Activated CD4-positive, CD25-positive, alpha-beta regulatory T cell treated with anti-CD3 and anti-CD28 coated beads, Interleukin-2, amount 50 U/mL, for 24 hours (primary cell): ENCODE results near the gene CCL17.
"Not testable (repeated sequence)": the region's sequence is repeated elsewhere in the genome, so short reads cannot be mapped to it uniquely, and the experiment has no call there.

Experiments
- ATAC-seq, 2 donors: fragments of 150-1000 bp; cut with Tn5 transposase; one replicate each; pipeline ENCODE4 v1.10.0; 2021; ENCODE audit warnings: mild to moderate bottlenecking in 1 of 2, moderate library complexity in 1 of 2

CCL17 gene

DNA sequence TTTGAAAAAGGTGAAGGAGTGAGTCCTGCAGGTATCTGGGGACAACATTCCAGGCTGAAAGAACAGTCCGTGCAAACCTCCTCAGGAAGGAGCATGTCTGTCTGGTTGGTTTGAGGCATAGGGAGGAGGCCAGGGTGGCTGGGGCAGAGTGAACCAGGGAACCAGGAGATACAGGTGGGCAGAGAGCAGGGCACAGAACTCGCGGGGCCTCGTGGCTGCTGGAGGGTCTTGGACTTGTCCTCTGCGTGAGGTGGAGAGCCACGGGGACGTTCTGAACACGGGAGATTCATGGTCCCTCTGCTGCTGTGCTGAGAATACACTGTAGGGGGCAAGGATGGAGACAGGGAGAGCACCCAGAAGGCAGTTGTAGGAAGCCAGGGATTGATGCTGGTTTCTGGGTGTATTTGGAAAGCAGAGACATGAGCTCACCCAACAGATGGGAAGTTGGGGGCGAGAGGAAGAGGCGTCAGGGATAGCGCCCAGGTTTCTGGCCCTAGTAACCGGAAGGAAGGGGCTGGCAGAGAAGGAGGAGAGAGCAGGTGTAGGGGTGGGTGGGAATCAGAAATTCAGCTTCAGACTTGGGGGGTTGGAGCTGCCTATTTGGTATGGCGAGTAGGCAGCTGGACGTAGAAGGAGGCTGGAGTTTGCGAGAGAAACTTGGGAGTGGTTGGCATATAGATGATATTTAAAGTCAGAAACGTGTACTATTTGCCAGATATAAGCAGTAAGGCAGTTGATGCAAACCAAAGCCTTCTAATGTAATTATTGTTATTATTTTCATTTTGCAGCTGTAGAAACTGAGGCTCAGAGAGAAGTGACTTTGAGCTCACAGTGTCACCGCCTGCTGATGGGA lies at the start of gene CCL17:
TSS of gene CCL17 (plus strand) at position 803 of the 853 bp plus-strand sequence. CDS start 9,166 bp downstream, outside the sequence.
- ATAC-seq: no peak

DNA sequence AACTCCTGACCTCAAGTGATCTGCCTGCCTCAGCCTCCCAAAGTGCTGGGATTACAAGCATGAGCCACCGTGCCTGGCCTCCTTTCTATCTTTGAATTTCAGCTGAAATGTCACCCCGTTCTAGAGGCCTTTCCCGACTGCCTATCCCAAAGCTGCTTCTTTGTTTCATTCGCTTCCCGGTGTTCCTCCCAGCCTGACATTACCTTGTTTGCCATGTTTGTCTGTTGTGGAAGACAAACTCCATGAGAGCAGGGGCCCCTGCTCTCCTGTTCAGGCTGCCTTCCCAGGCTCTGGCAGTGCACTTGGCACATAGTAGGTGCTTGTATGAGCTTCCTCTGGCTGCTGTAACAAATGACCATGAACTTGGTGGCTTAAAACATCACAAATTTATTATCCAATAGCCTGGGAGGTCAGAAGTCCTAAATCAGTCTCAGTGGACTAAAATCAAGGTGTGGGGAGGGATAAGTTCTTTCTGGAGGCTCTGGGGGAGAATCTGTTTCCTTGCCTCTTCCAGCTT lies 48.6 kb upstream of the CCL17 start:
- ATAC-seq: no peak

DNA sequence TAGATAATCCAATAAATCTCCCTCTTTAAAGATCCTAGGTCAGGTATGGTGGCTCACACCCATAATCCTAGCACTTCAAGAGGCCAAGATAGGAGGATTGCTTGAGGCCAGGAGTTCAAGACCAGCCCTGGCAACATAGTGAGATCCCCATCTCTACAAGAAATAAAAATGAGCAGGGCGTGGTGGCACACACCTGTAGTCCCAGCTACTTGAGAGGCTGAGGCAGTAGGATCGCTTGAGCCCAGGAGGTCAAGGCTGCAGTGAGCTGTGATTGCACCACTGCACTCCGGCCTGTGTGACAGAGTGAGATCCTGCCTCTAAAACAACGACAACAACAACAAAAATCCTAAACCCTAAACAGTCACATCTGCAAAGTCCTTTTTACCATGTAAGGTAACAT lies 48.0 kb upstream of the CCL17 start:
- no peak for ATAC-seq

DNA sequence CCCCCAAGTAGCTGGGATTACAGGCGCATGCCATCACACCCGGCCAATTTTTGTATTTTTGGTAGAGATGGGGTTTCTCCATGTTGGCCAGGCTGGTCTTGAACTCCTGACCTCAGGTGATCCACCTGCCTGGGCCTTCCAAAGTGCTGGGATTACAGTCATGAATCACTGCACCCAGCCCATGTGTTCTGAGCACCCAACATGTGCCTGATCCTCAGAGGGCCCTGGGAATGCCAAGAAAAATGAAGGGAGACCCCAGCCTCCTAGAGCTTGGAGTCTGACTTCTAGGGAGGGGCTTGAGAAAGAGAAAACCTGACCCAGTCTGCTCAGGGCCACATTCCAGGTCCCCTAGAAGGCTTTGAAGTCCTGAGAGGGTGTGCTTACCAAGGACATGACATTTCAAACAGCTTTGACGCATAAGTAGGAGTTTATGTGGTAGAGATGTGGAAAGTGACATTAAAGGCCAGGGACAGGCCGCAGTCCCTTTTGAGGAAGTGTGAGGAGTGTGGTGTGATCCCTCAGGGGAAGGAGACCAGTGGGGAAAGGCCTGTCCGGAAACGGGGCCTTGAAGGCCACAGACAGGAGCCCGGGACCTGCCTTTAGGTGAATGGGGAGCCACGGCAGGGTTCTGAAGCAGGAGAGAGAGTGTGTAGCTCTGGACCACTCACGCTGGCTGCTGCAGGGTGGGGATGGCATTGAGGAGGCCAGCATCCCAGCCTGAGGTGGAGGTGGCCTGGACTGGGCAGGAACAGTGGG lies 47.1 kb upstream of the CCL17 start:
- peak in 1 of 2 donors; percentile 39 for ATAC-seq

DNA sequence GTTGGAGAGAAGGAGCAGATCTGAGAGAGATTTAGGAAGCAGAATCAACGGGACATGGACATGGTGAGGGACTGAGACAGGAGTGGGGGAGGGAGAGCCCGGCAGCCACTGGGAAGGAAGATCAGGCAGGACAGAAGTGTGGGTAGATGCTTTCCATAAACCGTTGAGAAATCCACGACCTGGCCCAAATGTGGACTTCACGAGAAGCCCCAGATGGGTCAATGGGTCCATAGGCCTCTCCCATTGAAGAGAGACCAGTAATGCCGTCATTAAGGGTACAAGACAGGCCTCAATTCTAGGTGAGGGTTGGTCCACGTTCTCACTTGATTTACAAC lies 46.5 kb upstream of the CCL17 start:
- ATAC-seq: no peak

DNA sequence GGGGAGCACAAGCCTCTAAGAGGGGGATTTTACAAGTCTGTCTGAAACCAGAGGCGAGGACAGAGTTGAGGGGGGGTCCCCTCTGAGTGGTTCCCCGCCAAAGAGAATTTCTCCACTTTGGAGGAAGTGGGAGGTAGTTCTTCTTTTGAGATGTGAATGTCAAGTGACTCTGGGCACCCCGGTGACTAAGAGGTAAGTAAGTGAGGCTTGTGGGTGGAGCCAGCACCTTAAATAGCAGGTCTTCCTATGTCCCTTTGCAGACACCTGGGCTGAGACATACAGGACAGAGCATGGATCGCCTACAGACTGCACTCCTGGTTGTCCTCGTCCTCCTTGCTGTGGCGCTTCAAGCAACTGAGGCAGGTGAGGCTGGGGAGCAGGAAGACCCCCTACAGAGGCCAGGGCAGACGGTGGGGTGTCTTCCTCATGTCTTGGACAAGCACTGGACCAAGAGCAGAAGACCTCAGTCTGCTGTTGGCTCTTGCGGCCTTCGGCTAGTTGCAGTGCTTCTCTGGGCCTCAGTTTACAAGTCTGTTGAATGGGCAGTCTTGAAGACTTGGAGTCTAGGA lies 46.0 kb upstream of the CCL17 start, which contains the start of gene CCL22:
TSS of gene CCL22 (plus strand) at position 257 of the 569 bp plus-strand sequence. CDS start at position 291, 34 bp downstream.
- peak; percentile 54 to 59 for ATAC-seq

DNA sequence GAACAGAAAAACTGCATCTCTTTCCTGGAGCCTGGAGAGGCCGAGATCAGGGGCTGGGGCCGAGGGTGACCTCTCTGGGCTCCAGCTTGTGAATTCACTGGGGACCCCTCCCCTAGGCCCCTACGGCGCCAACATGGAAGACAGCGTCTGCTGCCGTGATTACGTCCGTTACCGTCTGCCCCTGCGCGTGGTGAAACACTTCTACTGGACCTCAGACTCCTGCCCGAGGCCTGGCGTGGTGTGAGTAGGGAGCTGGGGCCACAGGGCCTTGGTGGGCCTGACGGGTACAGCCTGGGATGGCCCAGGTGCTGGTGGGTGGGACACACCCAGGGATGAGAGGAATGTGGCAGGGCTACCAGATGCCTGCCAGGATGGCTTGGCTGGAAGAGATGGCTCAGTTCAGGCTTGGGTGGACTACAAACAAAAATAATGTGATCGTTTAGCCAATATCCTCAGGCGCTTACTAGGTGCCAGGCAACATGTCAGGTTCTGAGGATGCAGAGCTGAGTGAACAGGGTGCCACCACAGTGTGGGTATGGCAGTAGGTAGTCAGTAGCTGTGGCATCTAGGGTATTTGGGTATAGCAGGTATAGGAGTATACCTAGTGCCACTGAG lies 44.1 kb upstream of the CCL17 start:
- no peak for ATAC-seq

DNA sequence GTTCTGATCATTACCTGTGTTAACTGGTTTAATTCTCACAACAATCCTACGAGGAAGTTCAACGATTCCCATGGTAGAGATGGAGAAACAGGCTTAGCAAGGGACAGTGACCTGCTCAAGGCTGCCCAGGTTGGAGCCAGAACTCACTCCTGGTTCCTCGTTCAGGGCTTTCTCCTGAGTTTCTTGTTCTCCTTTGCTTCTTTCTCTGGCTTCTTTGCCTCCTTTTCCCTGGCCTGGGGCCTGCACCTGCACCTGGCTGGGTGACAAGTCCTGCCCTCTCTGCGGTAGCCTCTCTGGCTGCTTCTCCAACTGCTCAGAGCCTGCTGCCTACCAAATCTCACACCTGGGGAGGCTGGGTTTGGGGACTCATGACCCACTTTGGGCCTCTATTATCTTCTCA lies 43.2 kb upstream of the CCL17 start:
- ATAC-seq: no peak

DNA sequence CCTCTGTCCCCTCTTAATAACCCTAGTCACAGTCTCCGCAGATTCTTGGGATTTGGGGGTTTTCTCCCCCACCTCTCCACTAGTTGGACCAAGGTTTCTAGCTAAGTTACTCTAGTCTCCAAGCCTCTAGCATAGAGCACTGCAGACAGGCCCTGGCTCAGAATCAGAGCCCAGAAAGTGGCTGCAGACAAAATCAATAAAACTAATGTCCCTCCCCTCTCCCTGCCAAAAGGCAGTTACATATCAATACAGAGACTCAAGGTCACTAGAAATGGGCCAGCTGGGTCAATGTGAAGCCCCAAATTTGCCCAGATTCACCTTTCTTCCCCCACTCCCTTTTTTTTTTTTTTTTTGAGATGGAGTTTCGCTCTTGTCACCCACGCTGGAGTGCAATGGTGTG lies 40.4 kb upstream of the CCL17 start:
- ATAC-seq: no peak

DNA sequence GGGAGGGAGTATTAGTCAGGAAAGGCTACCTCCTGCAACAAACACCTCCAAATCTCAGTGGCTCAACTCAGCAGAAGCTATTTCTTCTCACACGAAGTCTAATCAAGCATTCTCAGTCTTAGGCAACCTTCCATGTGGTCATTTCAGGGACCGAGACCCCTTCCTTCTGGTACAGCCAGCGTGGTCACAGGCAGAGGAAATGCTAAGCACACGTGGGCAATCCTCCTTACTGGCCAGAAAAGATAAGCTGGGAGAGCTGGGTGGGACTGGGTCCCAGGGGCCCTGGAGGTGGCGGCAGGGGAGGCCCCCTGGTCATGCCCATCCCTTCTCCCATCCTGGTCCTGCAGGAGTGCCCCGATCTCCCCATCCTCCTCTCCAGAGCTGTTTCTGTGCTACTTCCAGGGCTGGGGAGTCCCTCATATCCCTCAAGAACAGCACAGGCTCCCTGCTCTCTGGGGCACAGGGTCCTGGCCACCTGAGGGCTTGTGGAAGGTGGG lies 38.0 kb upstream of the CCL17 start:
- peak in 1 of 2 donors; percentile 28 for ATAC-seq

DNA sequence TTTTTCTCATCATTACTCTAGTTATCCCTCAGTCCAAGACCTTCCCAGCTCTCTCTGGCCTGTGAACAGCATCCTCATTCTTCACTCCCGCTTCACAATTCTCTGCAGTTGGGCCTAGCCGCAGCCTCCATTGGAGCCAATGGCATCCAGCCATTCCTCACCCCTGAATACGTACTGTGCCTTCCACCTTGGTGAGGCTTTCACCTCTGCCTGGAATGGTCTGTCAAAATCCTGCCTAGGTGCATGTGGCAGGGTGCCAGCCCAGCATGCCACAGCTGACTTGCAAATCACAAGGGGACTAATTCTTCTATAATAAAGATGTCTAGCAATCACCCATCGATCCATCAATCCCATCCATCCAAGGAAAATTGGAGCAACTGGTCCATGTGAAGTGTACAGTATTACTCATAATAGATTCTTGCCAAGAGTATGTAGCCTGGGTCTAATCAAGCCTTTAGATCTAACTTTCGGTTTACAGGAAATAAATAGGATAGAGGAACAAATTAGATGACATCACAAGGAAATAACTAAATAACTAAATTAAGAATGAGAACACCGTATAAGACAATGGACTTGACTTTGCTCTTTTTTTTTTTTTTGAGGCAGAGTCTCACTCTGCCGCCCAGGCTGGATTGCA lies 37.3 kb upstream of the CCL17 start:
- ATAC-seq: no peak

DNA sequence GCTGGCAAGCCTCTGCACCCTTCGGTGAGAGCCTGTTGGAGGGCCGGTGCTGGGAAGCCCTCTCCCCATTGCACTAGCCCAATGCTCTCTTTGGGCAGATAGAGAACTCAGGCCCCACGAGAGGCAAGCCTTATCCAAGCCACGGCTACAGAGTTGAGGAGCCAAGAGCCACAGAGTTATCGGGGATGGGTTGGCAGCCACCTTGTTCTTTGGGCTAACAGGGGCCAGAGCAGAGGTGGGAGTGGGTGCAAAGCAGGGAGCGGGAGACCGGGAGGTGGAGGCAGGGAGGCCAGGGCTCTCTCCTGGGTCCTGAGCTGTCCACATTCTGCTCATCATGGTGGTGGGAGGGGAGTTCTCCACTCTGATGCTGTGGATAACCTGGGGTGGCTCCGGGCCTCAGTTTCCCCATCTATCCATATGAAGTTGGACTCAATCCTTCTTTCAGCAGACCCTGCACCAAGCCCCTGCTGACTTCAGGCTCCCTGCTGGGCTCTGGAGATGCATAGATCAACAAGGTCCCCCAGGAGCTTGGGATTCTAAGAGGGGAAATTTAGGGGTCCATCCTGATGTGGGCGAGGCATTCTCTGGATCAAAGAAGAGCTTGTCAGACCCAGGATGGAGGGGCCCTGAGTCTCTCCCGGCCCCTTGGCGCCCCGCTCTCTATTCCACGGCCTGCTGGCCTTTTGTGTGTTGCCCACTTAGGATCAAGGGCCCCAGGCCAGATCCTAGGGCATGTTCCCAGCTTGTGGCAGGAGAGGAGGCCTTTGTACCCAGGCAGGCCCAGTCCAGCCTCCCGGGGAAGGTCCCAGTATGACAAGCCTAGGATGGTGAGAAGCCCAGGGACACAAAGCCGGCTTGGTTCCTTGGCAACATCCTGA lies 32.8 kb upstream of the CCL17 start:
- no peak for ATAC-seq

DNA sequence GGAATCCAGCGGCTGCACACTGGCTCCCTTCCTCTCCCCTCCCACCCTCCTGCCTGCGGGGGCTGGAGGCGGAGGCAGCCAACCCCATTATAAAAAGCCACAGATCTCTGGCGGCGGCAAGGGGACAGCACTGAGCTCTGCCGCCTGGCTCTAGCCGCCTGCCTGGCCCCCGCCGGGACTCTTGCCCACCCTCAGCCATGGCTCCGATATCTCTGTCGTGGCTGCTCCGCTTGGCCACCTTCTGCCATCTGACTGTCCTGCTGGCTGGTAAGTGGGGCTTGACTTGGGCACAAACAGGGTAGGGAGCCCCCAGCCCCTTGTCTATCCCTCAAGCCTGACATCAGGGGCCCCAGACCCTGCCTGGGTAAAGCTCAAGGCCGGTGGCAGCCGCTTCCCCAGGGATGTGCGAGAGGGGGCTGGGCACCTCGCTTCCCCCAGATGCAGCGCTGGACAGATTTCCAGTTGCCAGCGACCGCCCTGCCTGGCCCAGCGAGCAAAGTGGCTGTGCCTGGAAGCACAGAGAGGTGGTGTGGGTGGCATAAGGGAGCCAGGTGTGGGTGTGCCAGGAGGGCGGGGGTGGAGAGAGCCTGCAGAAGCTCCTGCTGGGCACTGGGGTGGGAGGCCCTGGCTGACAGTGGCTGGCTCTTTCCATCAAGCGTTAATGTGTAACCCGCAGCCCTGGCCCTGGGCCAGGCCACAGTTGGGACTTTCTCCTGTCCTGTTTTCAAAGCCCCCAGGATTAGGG lies 32.0 kb upstream of the CCL17 start, which contains the start of gene CX3CL1:
TSS of gene CX3CL1 (plus strand) at position 119 of the 745 bp plus-strand sequence. CDS start at position 198, 79 bp downstream.
- ATAC-seq: no peak

DNA sequence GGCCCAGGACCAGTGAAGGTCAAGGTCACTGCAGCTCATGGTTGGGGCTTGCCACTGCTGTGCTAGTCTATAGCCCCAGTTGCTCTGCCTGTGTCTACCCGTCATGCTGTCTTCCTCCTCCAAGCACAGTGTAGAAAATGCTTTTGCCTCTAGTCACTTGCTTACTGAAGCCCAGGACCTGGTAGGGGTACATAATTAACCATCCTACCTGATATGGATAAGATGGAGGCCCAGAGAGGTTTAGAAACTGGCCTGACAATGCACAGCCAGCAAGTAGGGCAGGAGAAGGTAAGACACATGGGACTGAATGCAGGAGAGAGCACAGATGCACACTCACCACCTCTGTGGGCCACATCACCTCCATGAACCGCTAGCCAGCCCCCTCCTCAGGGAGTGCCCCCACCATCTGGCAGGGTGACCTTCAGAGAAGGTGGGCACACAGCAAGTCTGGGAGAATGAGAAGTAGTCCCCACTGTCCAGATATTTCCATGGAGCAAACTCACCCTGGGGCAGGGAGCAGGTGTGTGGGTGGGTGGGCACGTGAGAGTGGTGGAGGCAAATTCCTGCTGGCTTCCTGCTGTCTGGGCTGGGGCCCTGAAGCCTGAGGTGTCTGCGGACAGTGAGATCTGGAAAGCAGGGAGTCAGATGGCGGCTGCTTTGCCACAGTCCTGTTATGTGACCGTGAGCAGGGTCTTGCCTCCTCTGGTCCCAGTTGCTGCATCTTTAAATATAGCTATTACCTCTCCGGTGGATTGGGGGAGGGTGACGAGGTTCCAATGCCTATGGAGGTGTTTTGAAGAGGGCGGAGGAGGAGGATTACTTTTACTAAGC lies 31.2 kb upstream of the CCL17 start:
- ATAC-seq: no peak

DNA sequence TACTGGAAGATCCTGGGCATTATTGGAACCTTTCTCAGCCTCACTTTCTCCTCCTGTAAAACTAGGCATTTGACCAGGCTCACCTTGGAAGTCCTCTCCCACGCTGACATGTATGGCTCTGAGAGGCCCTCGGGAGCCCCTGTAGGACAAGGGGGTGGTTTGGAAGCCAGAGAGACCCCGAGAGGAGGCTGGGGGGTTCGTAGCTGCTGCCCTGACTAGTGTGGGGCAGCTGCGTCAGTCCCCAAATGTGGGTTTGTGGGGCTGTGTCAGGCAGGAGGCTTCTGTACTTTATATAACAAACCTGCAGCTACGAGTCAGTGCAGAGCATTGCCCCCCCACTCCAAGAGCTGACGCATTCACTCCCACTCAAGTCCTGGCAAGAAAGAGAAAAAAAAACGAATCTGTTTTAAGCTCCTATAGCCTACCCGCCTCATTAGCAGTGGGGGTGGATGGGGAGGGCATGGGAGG lies 30.5 kb upstream of the CCL17 start:
- ATAC-seq: no peak

DNA sequence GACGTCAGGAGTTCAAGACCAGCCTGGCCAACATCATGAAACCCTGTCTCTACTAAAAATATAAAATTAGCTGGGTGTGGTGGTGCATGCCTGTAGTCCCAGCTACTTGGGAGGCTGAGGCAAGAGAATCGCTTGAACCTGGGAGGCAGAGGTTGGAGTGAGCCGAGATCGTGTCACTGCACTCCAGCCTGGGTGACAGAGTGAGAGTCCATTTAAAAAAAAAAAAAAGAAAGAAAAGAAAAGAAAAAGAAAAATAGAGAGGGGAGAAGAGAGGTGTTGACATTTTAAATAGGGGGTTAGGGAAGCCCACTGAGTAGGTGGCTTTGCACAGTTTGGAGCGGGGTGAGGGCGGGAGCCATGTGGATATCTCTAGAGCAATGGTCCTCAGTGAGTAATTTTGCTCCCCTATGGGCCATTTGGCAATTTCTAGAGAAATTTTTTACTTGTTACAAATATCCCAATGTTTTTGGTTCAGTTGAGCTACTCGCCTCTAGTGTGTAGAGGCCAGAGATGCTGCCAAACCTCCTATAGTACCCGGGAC lies 29.6 kb upstream of the CCL17 start:
- not testable (repeated sequence) for ATAC-seq

DNA sequence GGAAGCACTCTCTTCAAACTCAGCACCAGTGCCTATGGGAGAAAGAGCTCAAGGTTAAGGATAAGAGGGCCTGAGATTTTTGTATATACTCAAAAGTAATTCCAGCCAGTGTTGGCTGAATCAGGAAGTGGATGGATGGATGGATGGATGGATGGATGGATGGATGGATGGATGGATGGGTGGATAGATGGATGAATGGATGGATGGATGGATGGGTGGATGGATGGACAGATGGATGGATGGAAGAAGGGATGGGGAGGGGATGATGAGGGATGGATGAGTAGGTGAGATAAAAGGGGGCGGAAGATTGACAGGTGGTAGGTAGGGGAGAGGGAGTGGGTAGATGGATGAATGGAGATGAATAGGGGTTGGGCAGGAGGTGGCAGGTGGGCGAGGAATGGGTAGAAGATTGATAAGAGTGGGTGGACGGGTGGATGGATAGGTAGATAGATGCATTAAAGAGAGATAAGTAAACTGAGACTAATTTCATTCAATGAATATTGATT lies 28.2 kb upstream of the CCL17 start:
- ATAC-seq: no peak

DNA sequence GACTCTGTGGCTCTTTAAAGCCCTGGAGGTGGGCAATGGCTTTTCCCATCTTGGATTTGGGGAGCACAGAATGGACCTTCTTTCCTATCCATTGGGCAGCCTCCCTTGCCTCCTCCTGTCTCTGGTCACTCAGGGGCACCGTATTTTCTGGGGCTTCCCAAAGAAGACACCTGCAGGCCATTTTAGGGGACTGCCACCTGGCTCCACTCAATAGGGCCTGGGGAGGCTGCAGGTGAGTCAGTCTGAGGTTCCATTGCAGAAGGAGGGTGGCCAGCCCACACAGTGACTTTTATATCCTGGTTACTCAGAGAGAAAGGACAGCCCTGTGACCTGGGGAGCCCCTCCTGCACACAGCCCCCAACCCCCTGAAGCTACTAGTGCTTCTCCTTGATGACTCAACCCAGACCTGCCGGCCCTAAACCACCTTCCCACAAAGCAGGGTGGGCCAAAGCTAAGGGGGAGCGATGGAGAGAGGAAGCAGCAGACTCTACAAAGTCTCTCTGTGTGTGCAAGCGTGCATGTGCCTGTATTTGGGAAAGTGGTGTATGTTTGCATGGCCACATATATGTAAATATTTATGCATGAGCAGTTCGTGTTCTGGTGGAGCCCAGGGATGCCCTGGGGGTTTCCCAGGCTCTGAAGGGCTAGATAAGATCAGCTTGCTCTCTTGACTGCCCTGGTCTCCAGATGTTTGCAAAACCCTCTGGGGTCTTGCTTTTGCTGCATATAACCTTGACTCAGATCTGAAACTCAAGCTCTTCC lies 27.3 kb upstream of the CCL17 start:
- ATAC-seq: peak; percentile 79 to 82
